T-helper 2 cell (primary cell): Measurements from ENCODE around the gene MBNL2.
A peak's percentile ranks its signal among the peaks of the same experiment; 100 is the strongest.

Experiments used
- DNase-seq, 5 experiments: peaks; one replicate each; pipeline versions ENCODE4 v3.0.0 to v3.0.0-alpha.2; 2012 to 2022

Gene MBNL2

DNA sequence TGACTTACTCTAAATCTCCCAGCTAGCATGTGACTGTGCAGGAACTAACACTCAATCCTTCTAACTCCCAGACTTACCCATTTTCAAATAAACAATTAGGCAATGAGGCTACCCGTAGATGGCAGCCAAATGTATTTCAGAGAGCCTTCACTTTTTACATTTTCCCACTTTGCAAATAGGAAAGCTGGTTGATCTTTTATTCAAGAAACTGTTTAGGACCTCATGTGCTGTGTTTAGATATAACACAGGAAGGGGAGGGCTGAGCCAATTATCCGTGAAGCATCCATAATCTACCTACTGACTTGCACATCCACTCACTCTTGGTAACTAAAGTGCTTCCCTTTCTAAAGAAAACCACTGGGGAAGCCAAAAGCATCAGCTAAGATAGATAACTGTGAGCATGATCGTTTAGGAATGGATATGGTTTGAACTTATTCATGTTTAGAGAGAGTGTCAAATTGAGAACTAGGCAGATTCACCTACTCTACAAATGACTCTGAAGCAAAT is 33.4 kb downstream of the MBNL2 start:
- peak in 1 of 5 experiments; percentile 72 for DNase-seq

DNA sequence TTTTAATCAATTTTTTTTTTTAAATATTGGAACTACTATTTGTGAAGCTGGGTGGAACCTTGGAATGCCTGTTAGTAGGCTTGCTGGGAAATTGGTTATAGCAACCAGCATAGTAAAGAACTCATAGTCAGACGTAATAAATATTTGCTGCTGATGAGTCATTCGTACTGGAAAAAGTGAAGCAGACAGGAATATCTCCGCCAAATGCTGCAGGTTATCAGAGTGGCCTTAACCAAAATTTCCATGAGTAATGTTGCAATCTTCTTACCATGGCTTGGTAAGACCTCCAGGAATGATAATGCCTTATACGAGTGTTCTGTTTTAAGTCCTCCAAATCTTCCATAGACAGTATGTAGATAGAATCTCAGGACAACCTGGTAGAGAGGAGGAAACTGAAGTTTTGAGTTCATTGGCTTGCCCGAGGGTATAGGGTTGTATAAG is 34.2 kb downstream of the MBNL2 start:
- DNase-seq = peak in 1 of 5 experiments; percentile 39

DNA sequence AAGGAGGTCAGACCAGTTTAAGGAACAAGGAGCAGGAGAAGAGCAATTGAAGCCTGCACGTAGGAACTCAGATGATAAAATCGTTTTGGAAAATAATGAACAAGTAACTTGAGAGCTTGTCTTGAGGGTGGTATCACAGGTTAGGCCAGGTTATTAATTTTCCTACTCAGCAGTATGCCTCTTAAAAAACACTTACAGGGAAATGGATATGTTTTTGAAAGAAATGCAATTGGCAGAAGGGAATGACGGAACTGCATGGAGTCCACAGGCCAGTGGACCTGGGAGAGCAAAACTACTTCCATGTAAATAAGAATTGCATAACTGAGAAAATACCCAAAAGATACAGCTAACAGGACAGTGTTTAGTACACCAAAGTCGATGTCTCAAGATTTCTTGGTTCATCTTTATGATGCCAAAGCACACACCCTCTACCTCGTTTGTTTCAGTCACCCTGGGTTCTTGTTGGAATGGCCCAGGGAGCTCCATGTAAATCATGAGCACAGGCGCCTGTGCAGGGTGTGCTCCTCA is 35.2 kb downstream of the MBNL2 start:
- DNase-seq = no peak

DNA sequence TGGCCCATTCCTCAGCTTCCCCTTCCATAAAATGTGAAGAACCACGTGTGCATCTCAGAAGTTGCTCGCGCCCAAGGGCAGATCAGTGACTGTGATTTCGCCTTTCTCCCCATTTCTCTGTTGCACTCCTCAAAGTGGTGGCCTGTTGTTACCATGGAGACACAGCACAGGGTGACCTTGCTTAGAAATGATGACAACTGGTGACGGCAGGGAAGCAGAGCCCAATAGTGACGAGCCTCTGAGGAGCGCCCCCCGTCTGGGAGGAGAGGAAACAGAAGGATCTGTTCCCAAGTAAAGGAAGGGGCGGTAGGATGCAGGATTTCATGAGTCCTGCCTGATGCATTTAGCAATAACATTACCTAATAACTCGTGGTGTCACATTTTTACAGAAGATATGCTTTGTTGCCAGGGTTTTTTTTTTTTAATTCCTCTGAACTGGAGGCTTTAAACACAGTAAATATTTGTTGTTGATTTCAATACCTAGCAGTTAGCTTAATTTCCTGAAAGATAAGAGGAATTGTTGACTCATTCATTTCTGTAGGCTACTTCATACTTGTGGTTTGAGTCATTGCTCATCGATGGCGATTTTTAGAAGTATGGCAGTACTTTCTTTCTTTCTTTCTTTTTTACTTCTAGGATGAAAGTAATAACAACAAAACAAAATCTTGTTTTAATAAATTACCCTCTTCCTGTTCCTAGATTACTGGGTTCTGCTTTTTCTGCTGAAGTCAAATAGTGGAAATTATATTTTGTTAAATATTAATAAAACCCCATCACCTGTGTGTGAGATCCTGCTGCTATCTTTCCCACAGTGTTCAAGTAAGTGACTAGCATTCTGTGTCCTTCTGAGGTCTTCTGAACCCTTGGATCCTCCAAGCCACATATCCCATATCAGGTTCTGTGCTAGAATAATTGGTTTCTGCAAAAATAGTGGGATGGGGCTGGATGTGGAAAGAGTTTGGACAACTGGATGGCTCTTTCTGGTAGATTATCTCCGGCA is 36.0 kb downstream of the MBNL2 start:
- DNase-seq = peak in 1 of 5 experiments; percentile 83

DNA sequence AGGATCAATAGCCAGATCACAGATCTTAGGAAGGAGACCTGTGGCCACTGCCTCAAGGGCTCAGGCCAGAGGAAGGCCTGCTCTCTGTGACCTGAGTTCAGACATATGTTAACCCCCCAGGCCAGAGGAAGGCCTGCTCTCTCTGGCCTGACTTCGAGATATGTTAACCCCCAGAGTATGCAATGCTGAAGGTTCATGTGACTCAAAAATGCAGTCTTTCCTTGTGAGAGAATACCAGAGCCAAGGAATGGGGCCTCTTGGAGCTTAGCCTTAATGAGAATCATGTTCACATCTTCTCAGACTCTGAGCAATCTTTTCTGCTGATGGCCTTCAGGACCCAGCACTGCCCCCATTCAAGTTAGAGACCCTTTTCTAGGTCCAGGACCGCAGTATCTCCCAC is 36.7 kb downstream of the MBNL2 start:
- DNase-seq = no peak

DNA sequence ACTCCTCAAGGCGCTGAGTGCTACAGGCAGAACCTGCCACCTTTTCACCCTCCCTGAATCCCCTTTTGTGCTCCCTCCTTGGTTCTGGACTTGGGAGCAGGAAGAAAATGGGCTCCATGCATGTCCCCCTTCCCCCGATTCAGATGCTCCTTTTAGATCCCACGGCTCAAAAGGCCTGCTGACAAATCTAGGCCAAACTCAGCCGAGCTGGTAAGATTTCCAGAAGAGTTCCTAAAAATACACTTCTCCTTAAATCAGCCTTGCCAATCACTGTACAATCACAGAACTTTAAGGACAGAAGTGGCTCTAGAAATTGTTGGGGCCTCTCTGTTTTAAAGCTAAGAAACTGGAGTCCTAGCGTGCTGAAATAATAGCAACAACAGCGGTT is 37.3 kb downstream of the MBNL2 start:
- DNase-seq = no peak

DNA sequence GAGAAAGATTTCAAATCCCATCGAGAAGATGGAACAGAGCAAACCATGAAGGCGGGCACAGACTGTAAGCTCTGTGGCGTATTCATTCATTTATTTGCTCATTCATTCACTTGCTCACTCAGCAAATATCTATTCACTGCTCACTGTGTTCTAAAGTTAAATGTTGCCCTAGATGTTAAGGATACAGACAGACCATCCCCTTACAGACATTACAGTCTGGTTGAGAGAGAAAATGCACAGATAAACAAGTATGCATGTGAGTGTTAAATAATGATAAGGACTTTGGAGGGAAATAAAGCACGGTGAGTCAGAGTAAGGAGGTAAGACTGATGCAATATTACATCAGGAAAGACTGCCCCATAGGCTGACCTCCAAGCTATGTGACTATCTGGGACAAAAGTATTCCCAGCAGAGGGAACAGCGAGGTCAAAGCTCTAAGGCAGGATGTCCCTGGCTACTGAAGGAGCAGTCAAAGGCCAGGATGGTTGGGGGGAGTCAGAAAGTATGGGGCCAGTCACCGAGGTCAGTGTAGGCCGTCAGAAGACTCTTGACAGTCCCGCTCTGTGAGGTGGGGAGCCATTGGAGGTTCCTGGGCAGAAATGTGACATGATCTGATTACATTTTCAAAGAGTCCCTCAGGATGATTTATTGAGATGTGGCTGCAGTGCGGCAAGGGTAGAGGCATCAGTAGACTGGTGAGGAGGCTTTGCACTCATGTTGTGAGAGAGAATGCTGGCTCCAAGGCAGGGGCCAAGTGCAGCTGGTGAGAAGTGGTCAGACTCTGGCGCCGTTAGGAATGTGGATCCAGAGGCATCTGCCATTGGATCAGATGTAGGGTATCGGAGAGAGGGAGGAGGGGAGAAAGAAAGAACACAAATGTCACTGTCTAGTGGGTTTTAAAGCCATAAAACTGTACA is 37.9 kb downstream of the MBNL2 start:
- DNase-seq = no peak

DNA sequence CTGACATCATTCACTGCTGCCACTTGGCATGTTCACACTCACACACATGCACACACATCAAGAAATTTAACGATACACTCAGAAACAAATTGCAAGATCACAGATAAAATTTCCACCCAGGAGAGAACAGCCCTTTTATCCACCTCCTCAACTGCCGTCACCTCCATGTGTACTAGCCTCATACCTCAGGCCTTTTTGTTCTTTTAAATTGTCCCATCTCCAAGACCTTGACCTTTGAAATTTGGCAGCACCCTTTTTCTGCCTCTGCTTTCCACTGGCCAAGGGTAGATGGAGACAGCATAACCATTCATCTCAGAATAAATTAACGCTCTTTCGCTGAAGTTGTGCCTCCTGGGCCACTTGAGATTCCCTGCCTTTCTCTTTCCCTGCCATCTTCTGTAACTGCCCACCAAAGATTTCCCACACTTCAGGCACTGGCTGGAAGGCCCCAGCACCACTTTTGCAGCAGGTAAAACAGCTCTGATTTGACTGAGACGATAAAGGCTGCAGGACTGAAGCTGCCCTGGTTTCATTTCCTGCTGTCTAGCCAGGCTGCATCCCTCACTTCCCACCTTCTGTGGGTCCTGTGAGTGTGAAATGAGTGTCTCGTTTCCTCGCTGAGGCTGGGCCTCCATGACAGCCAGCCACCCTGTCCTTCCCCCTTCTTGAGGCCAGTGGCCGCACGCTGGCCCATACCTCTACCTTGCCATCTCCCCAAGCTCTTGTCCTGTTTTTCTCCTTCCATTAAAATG is 39.3 kb downstream of the MBNL2 start:
- peak in 2 of 5 experiments; percentile 62 to 77 for DNase-seq

DNA sequence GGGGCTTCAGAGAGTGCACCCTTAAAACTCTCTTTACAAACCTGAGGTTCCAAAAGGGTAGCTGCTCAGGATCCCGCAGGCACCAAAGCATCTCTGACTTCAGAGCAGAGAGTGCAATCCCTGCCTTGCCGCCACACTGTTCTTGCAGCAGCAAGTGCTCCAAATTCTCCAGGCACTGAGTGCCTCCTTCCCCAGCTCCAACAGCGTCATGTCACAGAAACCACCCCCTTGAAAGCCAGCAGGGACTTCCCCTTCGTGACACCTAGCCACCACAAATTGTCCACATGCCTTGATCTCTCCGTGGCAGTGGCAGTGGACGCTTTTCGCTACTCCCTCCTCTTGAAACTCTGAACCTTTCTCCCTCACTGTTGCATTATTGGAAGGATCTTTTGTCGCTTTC is 39.9 kb downstream of the MBNL2 start:
- DNase-seq = peak in 2 of 5 experiments; percentile 49

DNA sequence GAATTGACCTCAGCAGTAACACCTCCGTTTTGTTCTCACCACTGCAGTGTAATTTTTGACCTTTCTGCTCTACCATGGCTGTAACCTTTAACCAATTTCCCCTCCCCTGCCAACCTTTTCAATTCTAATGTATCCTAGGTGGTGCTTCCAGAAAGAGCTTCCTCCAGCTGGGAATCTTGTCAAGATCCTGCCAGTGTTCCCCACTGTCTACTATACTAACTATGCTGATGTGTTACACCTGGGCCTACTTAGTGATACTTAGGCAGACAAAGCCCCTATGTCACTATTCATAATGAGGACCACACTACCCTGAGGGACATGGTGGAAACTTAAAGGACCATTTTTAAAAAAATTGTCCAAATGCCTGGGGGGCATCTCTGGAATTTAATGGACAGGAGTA is 41.0 kb downstream of the MBNL2 start:
- no peak for DNase-seq

DNA sequence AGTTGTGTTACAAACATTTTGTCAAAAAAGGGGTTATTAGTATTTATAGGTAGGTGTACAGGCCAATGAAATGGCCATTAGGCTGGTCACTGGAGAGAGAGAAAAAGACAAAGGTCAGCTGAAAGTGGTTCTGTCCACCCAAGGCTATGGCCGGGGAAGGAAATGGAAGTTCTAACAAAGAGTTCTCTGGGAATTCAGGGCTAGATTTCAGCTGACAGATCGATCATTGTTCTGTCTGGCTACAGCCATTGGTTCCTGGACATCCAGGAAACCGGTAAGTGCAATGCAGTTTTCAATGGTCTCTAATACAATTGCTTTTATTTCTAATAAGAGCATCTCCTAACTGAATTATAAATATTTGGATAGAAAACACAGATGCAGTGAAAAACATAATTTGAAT is 42.5 kb downstream of the MBNL2 start:
- DNase-seq = no peak

DNA sequence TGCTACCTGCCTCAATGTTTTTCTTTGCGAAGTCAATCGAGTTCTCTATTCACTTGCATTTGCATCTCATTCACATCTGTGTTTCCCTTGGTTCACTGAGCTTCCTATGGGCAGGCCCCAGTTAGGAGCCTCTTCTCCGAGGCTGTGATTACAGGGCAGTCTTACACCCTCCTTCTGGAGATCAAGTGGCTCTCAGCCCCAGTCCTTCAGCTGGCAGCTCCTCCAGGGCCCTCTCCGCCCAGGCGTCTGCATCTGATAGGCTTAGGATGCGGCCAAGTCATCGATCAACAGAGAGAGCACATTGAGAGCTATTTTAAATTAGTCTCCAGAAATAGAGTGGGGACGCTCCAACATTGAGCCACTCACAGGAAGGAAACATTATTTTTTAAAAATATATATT is 44.2 kb downstream of the MBNL2 start:
- DNase-seq = no peak

DNA sequence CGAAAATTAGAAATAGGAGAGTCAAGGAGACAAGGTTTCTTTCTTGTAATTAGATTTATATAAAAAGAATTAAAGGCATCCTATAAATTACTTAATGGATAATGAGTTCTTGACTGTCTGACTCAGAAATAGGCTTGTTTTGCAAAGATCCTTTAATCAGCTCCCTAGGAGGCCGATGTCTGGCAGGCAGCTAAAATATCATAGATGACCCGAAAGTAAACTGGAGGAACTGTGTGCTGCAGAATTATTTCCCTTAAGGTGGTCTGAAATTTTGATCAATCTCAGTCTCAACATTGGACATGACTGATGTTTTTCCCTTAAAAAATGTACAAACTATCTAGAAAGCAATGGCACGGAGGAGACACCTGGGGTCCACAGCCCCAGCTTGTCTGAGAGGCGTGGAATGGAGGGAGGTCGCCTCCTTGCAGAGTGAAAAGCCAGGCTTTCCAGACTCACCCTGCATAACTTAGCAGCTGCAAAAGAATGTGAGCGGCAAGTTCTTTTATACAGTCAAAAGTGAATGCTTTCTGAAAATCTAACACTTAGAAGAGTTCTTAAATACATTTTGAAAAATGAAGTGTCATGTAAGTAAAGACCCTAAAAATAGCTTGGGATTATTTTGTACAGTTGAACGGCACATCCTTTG is 44.8 kb downstream of the MBNL2 start:
- DNase-seq = no peak

DNA sequence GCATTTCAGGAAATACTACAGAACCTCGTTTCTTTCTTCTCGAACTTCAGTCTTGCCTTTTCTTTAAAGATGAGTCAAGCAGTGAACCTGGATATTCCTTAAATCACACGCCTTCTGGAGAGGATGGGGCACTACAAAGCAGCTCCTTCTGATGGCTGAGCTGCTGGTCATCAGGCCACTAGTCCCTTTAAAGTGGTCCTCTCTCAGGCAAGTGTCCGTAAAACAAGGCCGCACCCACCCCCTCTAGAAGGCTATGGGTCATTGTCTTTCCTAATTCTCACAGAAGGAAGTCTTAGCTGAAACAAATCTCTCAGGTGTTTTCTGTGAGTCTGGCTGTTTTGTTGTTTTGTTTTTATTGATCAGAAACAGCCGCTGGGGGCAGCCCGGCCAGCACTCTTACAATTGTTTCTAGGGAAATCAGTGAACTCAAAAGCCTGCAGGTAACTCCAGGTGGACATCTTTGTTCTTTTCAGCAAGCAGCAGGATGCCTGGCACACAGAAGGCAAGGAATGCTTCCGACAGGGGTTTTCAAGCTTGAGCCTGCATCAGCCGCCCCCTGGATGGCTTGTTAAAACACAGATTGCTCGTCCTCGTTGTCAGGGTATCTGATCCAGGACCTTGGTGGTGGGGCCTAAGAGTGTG is 45.4 kb downstream of the MBNL2 start:
- no peak for DNase-seq

DNA sequence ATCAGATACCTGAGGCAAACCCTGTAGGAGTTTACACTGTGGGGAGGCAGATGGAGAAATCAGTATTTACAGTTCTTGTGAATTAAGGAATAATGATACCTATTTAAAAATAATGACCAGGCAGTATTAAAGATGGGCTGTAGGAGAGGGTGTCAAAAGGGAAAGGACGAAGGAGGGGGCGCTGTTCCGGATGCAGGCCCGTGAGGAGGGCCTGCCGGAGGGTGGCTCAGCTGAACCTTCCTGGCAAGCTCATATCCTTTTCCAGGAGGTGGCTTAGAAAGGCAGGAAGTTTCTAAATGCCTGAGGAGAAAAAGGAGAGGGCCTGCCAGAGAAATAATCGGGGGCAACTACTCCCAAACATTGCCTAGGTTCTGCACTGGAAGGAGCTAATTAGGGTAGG is 46.6 kb downstream of the MBNL2 start:
- DNase-seq = no peak

DNA sequence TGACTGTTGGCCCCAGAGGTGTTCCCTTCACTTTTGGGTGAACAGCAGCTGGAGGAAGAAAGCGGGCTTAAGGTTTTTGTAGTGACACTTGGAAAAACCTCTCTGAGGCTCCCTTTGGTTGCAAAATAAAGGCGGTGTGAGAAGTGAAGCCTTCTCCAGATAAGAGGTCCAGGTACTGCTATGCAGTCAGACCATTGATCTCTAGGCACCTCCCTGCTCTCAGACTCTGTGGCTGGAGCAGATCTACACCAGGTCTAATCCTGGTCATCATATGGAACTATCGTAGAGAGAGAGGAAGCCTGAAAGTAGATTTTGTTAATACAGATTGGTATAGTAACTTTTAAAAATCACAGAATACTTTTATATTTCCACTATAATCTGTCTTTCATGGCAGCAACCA is 47.5 kb downstream of the MBNL2 start:
- no peak for DNase-seq

DNA sequence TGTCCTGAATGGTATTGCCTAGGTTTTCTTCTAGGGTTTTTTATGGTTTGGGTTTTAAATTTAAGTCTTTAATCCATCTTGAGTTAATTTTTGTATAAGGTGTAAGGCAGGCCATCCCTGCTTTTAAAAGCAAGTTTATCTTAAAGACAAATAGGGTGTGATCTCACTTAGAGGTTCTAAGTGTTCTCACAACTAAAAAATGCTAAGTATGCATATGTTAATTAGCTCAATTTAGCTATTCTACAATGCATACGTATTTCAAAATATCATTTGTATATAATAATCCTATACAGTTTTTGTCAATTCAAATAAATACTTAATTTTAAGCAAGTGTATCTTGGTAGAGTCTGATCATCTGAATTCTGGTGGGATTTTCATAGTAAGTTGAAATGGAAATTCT is 50.4 kb downstream of the MBNL2 start:
- no peak for DNase-seq

DNA sequence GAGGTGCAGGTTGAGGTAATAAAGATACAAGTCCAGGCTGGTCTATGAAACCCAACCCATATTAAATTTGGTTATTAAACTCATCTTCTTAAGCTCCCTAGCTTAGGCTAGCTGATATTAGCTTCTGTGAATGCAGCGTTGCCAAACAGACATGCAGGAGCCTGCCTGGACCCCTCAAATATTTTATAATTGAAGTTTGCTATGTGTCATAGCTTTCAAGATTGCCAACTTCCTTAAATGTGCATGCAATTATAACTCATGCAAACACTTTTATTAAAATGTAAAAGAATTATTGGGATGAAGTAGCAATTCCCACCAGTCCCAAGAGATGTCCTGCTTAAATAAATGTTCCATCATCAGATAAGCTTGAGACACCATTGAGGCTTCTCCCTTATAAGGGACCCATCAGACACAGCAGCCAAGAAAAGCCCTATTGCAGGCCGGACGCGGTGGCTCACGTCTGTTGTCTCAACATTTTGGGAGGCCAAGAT is 51.3 kb downstream of the MBNL2 start:
- DNase-seq = no peak

DNA sequence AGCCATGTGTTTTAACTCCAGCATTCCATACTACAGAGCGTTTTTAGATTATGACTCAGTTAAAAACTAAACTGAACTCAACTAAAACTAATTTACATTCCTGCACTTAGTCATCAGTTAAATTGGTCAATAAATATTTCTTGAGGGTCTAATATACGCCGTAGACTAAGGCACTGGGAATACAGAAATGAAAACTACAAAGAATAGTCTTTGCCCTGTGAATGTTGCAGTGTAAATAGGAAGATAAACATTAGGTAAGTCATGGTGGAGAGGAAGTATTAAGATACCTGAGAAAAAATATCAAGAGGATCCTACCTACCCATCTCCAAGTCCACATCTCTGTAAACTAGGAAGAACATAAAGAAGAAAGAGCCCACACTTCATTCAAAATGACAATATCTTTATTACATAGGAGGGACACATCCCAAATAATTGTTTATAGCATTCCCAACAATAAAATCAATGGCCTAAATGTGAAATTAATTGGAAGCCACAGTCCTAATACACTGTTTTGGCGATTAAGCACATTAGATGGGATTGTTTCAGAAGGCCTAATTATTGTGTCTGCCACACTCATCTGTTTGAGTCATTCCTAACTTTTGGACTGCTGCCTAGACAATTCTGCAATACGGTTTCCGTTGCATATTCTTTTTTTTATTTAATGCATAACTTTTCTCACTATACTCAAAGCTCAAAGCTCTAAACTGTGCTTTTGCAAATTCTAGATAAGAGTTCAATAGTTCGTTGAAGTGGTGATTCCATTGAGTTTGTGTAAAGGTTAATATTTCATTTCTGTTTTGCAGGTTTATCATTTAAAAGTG is 52.9 kb downstream of the MBNL2 start:
- DNase-seq = no peak
